Upper lobe of left lung (tissue), 6 donors: Measurements from ENCODE around the gene KIAA0232. TPM values are rescaled to one million over a fixed set of nuclear protein-coding genes. Genes with fewer than 3 reads are reported as not detected.
"Not testable (repeated sequence)": the region's sequence is repeated elsewhere in the genome, so short reads cannot be mapped to it uniquely, and the experiment has no call there.

ENCODE experiments used
- ATAC-seq, 2 donors: fragments of 200-7000 bp; cut with Tn5 transposase; one replicate each; pipeline ENCODE4 v1.9.1; 2022; ENCODE audit warnings: mild to moderate bottlenecking in 2 of 2, moderate library complexity in 2 of 2; ENCODE audit not compliant: low FRiP score in 2 of 2
- DNase-seq, 2 donors: peaks; one replicate each; pipeline ENCODE4 v3.0.0-alpha.2; 2019 to 2020
- H3K27ac ChIP-seq, 4 donors: fragments of 200-600 bp; sonication (generic); one replicate each; pipeline ENCODE4 v1.5.1; 2016 to 2019
- H3K27me3 ChIP-seq, 4 donors: fragments of 200-600 bp; sonication (generic); one replicate each; pipeline ENCODE4 v1.5.1; 2017 to 2019
- H3K36me3 ChIP-seq, 4 donors: fragments of 200-600 bp; sonication (generic); one replicate each; pipeline ENCODE4 v1.5.1; 2016 to 2019
- H3K4me1 ChIP-seq, 4 donors: fragments of 200-600 bp; sonication (generic); one replicate each; pipeline ENCODE4 v1.5.1; 2018 to 2019
- H3K4me3 ChIP-seq, 4 donors: fragments of 200-600 bp; sonication (generic); one replicate each; pipeline ENCODE4 v1.5.1; 2017 to 2019; ENCODE audit warnings: mild to moderate bottlenecking in 2 of 4, moderate library complexity in 1 of 4
- H3K9me3 ChIP-seq, 4 donors: fragments of 200-600 bp; sonication (generic); one replicate each; pipeline ENCODE4 v1.5.1; 2018 to 2019
- EP300 ChIP-seq, 4 donors: sonication (generic); formaldehyde crosslinking; IDR thresholded peaks; one replicate each; pipeline ENCODE4 v1.5.1; 2017; ENCODE audit warnings: antibody characterized with exemption in 4 of 4, control low read depth in 2 of 4
- POLR2A ChIP-seq, 4 donors: fragments of 450-650 bp; IDR thresholded peaks; one replicate each; pipeline ENCODE4 v1.5.1; 2016 to 2017; ENCODE audit warnings: antibody characterized with exemption in 4 of 4, mild to moderate bottlenecking in 2 of 4
- POLR2AphosphoS5 ChIP-seq, 2 donors: sonication (generic); formaldehyde crosslinking; IDR thresholded peaks; one replicate each; pipeline ENCODE4 v1.5.1; 2017; ENCODE audit warnings: antibody characterized with exemption in 2 of 2
- WGBS, 2 donors: methylation state at CpG; one replicate each; pipeline ENCODE4 v1.1.5; 2017 to 2018; 5-methylcytosine and 5-hydroxymethylcytosine counted together
- total RNA-seq, 6 donors: library from RNA; depleted of rRNA in 4 of 6; stranded (reverse); fragments of >200 nt in 4 of 6; gene quantifications; one replicate each; pipeline versions ENCODE4 v1.1.0 to v1.2.1, GENCODE V29; 2016 to 2021
- TF ChIP-seq, protein P1 (sequence below), 6 experiments: fragments of 450-650 bp in 4 of 6; fragments of 200-600 bp in 2 of 6; sonication (generic) in 2 of 6; IDR thresholded peaks; one replicate each; pipeline ENCODE4 v1.5.1; 2016 to 2019; ENCODE audit warnings: antibody characterized with exemption in 6 of 6
- donor health status: DM: no; HTN: no; CAD: no; lungs with moderate emphysema.
- donor health status: DM: no; HTN: yes; CAD: no; lungs with severe emphysema.

The KIAA0232 gene
- total RNA-seq, 6 donors from 2014 or later: 22.6 to 45.0 (median 24.4) TPM

- H3K27me3 ChIP-seq: no peaks in the 10 kb centered on the region
- ATAC-seq (no peak), DNase-seq (no peak)
- H3K4me3 ChIP-seq: no peak overlapping the region
- TF ChIP-seq, protein P1, sequence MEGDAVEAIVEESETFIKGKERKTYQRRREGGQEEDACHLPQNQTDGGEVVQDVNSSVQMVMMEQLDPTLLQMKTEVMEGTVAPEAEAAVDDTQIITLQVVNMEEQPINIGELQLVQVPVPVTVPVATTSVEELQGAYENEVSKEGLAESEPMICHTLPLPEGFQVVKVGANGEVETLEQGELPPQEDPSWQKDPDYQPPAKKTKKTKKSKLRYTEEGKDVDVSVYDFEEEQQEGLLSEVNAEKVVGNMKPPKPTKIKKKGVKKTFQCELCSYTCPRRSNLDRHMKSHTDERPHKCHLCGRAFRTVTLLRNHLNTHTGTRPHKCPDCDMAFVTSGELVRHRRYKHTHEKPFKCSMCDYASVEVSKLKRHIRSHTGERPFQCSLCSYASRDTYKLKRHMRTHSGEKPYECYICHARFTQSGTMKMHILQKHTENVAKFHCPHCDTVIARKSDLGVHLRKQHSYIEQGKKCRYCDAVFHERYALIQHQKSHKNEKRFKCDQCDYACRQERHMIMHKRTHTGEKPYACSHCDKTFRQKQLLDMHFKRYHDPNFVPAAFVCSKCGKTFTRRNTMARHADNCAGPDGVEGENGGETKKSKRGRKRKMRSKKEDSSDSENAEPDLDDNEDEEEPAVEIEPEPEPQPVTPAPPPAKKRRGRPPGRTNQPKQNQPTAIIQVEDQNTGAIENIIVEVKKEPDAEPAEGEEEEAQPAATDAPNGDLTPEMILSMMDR (IDR thresholded peaks at IDR 0.05): no peak
- 97% methylated on average over 3 of the region's 3 CpGs for WGBS, 2 donors
- H3K9me3 ChIP-seq: no peaks in the 10 kb centered on the region
- no peak overlapping the region for H3K27ac ChIP-seq
- H3K4me1 ChIP-seq: peaks cover 2 to 12% (median 7%) of the 10 kb centered on the region in 4 donors
- H3K36me3 ChIP-seq: no peaks in the 10 kb centered on the region
Observed at GRCh38 chr4:6754481-6755087, 27.9 kb upstream of the KIAA0232 start.

- no peak for TF ChIP-seq POLR2A (IDR thresholded peaks at IDR 0.05)
- no peak for TF ChIP-seq POLR2AphosphoS5 (IDR thresholded peaks at IDR 0.05)
- TF ChIP-seq EP300 (IDR thresholded peaks at IDR 0.05): no peak
- TF ChIP-seq, protein P1 (IDR thresholded peaks at IDR 0.05): no peak
- DNase-seq (peak in 1 of 2 donors; percentile 37), ATAC-seq (no peak)
- Histone ChIP-seq H3K4me1 (peaks cover 0 to 9% (median 5%) of the 10 kb centered on the region in 4 donors), H3K27ac (no peak overlapping the region), H3K27me3 (no peaks in the 10 kb centered on the region), H3K4me3 (no peak overlapping the region), H3K9me3 (no peaks in the 10 kb centered on the region), H3K36me3 (no peaks in the 10 kb centered on the region)
- 88 to 90% methylated on average over 5 of the region's 5 CpGs for WGBS, 2 donors
Observed at GRCh38 chr4:6755088-6755753, 27.3 kb upstream of the KIAA0232 start.

DNA sequence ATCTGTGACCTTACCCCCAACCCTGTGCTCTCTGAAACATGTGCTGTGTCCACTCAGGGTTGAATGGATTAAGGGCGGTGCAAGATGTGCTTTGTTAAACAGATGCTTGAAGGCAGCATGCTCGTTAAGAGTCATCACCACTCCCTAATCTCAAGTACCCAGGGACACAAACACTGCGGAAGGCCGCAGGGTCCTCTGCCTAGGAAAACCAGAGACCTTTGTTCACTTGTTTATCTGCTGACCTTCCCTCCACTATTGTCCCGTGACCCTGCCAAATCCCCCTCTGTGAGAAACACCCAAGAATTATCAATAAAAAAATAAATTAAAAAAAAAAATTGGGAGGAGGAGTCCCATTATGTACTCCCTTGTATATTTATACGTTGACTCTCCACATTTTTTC lies 26.2 kb upstream of the KIAA0232 start:
- H3K27me3 ChIP-seq, DNase-seq, H3K36me3 ChIP-seq, ATAC-seq, H3K4me1 ChIP-seq, H3K27ac ChIP-seq, H3K9me3 ChIP-seq, H3K4me3 ChIP-seq: not testable (repeated sequence)
- 73 to 93% methylated on average over 2 of the region's 6 CpGs for WGBS, 2 donors

- H3K4me3 ChIP-seq: no peak overlapping the region
- DNase-seq (no peak), ATAC-seq (no peak)
- no peaks in the 10 kb centered on the region for H3K36me3 ChIP-seq
- 64 to 68% methylated on average over 4 of the region's 4 CpGs for WGBS, 2 donors
- H3K27me3 ChIP-seq: no peaks in the 10 kb centered on the region
- H3K27ac ChIP-seq: no peak overlapping the region
- no peaks in the 10 kb centered on the region for H3K4me1 ChIP-seq
- H3K9me3 ChIP-seq: no peaks in the 10 kb centered on the region
- TF ChIP-seq EP300 (IDR thresholded peaks at IDR 0.05) (no peak), POLR2AphosphoS5 (IDR thresholded peaks at IDR 0.05) (no peak), POLR2A (IDR thresholded peaks at IDR 0.05) (no peak)
- TF ChIP-seq, protein P1 (IDR thresholded peaks at IDR 0.05): no peak
Observed at GRCh38 chr4:6758728-6759127, 23.8 kb upstream of the KIAA0232 start.

DNA sequence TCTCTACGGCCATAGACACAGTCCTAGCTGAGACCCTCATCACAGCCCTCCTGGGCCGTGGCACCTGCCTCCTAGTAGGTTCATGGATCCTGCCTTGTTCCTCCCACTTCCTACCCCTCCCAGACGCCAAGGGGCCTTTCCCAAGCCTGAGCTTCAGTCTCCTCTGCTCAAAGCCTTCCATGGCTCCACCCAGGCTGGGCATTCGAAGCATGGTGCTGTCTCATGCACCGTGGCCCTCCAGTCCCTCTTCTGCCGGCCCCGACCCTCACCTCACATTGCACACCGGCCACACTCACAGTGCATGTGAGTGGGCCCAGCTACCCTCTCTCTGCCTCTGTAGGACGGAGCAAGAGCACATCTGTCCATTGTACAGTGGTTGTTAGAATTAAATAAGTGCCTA lies 21.7 kb upstream of the KIAA0232 start:
- ATAC-seq (peak in 1 of 2 donors; percentile 47), DNase-seq (no peak)
- H3K9me3 ChIP-seq: no peaks in the 10 kb centered on the region
- no peaks in the 10 kb centered on the region for H3K27me3 ChIP-seq
- 85% methylated on average over 9 of the region's 9 CpGs for WGBS, 2 donors
- H3K27ac ChIP-seq: no peak overlapping the region
- TF ChIP-seq POLR2AphosphoS5 (IDR thresholded peaks at IDR 0.05) (no peak), EP300 (IDR thresholded peaks at IDR 0.05) (no peak), POLR2A (IDR thresholded peaks at IDR 0.05) (no peak)
- TF ChIP-seq, protein P1 (IDR thresholded peaks at IDR 0.05): no peak
- no peaks in the 10 kb centered on the region for H3K4me1 ChIP-seq
- H3K36me3 ChIP-seq: no peaks in the 10 kb centered on the region
- no peak overlapping the region for H3K4me3 ChIP-seq
